ENCODE measurements around the gene RNF215.
"Not testable (repeated sequence)": the region's sequence is repeated elsewhere in the genome, so short reads cannot be mapped to it uniquely, and the experiment has no call there.

Gene RNF215

DNA sequence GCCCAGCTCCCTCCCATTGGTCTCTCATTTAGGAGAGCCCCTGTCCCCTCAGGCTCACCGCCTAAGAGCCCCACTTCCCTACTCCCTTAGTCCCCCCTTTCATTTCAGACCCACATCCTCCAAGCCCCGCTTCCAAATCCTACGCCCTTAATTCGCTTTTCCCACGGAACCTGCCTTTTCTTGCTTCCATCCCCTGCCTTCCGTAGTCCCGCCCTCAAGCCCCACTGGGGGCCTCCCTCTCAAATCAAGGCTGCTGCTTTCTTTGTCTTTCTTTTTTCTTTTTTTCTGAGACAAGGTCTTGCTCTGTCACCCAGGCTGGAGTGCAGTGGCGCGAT is 30.0 kb downstream of the RNF215 start:
- DNase-seq = no peak

DNA sequence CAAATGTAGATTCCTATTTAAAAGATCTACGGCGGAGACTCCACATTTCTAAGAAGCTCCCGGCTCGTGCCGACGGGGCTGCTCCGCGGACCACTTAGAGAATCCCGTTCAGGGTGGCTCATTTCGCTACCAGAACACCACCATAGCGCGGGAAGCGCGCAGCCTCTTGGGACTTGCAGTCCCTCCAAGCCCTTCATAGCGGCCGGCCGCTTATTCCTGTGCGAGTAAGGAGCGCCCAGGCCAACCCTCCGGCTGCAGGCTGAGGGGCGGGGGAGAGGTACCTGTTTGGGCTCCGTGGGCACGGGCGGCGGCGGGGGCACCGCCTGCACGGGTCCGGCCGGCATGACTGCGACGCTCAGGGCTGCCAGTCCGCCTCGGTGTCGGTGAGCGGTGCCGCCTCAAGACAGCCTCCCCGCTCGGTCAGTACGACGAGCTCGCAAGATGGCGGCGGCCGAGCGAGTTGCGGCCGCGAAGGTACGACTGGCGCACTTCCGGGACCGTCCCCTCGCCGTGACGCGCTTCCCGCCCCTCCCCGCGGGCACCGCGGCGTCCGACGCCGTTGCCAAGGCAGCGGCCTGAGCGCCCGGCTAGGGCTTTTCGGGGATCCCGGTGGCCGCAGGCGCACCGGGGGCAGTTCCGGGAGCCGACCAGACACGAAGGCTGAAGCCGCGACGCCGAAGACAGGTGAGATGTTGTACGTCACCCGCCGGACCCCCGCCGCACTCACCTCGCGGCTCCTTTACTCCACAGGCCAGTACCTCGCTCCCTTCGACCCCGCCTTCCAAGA is 30.6 kb downstream of the RNF215 start, which contains the start of the genes CCDC157 and SF3A1:
CCDC157 (plus strand) TSS at position 559 of the 787 bp plus-strand sequence. CDS start 8,994 bp downstream, outside the sequence.
SF3A1 (minus strand) TSS at position 446 of the 787 bp plus-strand sequence; CDS start at position 344, 102 bp downstream.
- peak; percentile 88 for DNase-seq

- no peak for DNase-seq
Observed at GRCh38 chr22:30354644-30355043, 32.6 kb downstream of the RNF215 start.

DNA sequence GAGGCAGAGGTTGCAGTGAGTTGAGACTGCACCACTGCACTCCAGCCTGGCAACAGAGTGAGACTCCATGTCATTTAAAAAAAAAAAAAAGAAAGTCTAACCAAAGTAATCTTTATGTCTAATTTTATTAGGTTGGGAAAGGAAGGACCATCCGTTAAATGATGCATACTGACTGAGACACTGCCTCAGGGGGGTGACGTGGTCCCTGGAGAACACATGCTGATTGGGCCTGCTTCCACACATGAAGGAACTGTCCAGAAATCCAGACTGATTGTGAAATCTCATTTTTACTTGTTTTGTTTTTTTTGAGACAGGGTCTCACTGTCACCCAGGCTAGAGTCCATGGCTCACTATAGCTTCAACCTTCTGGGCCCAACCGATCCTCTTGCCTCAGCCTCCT is 36.0 kb downstream of the RNF215 start:
- DNase-seq = no peak

DNA sequence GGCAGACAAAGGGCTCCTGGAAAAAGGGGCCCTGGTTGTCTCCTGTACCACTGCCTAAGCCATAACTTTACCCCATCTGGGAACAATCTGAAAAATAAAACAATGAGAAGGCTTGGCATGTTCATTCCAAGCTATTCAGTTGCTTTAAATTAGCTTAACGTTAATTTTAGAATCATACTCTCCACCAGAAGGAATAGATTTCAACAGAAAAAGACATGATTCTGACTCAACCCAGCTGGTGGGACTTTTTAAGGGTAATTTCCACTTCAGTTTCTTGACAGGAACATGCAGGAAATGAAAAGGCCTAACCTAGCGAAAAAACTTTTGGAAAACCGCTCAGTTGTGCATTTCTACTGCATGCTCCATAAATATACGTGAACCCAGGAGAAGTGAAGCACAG is 38.4 kb downstream of the RNF215 start:
- no peak for DNase-seq

DNA sequence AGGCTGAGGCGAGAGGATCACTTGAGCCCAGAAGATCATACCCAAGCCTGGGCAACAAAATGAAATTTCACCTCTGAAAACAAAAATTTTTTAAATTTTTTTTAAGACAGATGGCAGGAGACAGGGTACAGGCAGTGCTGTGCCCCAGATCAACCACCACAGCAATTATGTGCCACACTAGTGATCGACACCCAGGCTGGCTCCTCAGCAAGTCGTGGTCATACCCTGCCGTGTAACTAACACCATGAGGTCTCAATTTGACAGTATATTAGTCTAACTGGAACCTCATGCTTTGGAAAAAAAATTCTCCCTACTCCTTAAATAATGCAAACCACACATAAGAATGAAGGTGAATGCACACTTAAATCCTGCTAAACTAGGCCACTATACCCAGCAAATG is 38.8 kb downstream of the RNF215 start:
- DNase-seq = no peak

DNA sequence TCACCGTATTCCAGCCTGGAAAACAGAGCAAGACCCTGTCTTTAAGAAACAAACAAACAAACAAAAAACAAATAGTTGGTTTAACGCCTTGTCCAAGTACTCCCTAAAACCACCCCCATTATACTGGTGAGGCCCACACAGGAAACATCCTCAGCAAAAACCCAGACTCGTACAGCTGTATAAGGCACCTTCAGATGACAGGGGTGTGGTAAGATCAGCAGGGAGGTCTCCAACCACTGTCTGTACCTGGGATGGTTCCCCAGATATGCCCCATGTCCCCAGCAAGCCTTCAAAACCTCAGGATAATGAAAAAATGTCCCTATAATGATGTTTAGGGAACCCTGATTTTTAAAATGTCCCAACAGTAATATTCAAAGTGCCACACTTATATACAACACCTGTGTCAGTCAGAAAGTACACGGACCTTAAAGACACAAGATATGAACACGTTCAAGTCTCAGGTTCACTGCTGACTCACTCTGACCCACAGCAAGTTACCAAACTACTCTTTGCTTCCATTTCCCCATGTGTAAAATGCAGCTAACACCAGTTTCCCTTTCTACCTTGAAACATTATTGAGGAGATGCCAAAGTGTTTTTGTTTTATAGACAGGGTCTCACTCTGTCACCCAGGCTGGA is 39.8 kb downstream of the RNF215 start:
- DNase-seq = no peak

GRCh38 chr22:30344447-30345200 is 42.6 kb downstream of the RNF215 start:
- peak; percentile 58 for DNase-seq

DNA sequence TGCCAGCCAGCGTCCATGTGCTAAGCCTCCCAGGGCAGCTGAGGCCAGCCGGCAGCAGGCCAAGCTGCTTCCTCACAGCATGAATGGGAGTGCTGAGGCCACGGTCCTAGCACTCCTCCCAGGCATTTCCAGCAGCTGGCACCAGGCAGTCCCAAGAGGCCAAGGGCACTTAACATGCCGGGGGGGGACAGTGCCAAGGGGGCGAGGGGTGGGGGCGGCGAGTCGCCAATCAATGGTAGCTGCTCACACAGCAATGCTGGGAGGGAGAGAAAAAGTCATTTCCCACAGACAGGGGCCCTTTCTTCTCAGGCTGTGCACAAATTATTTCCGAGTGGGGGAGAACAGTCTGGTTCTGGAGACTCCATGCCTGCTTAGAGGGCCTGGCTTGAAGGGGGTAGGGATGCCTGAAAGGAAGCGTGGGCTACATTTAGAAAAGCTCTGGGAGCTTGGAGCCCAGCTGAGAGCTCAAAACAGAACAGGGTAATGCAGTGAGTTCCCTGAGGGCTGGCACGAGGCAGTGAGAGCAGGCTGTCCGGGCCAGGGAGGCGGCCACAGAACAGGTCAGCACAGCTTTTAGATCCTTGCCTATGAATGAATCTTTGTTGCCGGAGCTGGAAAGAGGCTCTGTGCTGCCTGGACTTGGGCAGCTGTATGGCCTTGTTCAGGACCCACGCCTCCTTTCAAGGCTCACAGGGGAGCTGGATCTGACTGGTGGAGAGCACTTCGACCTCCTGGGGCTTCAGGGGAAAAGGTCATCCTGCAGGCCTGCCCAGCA is 46.1 kb downstream of the RNF215 start:
- DNase-seq = no peak

DNA sequence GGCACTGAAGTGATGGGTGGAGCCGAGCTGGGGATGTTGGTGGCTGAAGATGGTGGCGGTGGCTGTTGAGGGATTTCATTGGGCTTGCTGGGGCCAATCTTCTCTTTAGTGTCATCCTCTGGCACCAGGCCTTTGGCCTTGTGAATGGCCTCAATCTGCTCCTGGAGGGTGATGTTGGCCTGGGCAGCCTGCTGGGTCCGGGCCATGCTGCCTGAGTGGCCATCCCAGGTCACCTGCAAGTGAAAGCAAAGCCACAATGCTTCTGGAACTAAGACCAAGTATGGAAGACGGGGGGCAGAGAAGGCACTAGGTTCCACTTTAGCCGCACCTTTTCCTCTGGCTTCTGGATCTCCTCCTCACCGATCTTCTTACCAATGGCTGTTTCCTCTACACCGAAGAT is 48.4 kb downstream of the RNF215 start:
- DNase-seq = no peak

DNA sequence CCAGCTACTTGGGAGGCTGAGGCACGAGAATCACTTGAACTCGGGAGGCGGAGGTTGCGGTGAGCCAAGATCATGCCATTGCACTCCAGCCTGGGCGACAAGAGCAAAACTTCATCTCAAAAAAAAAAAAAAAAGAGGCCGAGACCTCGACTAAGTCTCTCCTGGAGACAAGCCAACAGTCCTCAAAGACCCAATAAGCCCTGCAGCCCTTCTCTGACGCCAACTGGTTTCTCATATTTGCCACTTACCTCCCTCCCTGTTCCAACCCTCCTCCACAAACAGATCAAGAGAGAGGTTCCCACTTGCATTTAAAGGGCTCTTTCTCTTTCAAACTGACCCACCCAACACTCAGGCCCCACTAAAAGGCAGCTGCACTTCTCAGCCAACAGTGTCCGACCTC is 48.9 kb downstream of the RNF215 start:
- DNase-seq = not testable (repeated sequence)

GRCh38 chr22:30337461-30337778 is 49.8 kb downstream of the RNF215 start:
- DNase-seq = no peak

DNA sequence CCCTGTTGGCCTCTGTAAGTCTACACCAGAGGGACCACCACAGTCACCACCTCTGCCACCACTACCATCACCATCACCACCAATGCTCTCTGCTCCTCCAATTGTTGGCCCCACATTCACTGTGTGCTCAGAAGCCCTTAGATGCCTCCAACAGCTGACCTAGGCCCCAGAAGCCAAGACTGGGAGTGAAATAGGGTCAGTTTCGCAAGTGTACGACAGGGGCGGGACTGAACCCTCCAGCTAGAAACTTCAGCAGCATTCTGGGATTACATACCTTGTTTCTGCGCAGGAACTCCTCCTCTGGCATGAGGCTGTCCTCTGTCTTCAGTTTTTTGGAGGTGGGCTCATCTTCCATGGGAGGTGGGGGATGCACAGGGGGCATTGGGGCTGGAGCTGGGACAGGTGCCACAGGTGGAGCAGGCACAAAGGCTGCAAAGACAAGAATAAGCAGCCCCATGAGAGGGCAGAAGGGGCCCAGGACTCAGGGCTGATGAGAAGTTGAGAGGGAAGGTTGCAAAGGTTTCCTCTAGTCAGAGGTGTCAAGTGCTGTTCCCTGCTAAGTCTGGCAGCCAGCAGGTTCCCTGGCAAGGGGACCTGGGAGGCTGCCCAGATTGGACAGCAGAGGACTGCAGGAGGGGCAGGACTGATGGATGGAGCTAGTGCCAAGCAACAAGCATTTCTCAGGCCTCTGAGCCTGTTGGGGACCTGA is 50.3 kb downstream of the RNF215 start:
- no peak for DNase-seq

GRCh38 chr22:30335236-30335635 is 52.0 kb downstream of the RNF215 start:
- DNase-seq = no peak

DNA sequence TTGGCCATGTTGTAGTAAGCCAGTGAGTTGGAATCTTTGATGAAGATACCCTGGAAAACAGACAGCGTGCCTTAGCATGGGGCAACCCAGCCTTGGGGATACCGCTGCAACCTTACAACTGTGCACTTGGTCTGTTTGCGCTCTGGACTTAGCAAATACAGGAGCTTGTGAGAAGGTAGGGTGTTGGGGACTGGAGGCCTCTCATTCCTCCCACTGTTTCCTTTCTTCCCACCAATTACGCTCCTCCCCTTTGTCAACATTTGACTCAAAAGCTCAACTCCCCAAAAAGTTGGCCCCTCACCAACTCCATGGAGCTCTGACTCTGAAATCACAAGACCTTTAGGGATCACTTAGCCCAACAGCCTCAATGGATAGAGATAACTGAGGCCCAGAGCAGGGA is 52.6 kb downstream of the RNF215 start:
- no peak for DNase-seq

DNA sequence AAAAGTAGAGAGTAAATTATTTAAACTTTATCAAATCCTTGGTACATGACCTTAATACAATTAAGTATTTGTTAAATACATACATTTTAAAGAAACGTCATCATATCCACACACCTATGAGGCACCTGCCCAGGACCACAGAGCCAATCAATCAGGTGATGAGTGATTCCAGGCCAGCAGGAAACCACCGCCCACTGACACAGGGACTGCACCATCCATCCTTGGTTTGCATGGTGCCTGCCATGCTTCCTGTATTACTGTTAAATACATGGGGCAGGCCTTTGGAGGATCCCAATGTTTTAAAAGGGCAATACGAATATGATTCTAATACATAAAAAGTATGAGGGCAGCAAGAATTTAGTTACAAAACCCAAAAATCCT is 53.5 kb downstream of the RNF215 start:
- DNase-seq = no peak

DNA sequence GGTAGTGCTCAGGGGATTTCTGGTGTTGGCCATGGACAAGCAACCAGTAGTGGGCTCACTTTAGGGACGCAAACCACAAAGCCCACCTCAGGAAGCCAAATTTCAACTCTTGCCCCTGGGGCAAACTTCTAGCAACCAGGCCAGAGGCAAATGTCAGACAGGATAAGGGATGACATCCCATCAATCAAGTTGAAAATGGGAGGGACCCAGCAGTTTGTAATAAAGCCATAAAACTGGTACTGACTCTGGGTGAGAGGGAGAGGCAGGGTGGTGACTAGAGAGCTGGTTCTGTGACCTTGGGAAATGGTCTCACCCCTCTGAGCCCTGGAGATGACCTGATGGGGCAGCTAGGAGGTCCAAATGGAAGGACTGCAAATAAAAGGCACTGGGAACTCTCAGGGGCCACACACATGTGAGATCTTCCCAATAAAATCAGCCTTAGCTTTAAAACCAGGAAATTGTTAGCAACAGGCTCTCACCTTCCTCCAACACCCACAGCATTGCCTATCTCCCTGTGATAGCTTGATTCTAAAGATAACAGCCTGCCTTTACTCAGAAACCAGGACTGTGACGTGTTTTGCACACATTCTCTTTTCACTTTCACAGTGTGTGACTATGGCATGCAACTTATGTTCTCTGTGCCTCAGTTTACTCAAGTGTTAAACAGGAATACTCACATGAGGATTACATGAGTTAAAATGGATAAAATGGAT is 54.1 kb downstream of the RNF215 start:
- DNase-seq = no peak

DNA sequence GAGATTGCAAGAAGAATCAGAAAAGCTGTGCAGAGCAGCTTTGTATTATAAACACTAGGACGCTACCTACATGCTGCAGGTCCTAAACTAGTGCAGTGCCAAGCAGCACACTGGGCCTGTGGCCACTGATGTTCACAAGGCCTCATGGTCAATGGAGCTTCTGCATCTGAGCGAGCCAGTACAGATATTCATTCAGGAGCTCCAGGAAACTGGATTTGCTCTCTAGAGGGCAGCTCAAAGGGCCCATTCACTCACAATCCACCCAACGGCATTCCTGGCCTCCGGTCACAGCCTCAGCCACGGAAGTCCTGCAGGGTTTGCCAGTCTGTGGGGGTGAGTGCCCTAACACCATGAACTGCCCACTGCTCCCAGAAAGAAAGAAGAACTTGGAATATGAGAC is 54.7 kb downstream of the RNF215 start:
- no peak for DNase-seq

Measured in activated naive CD4-positive, alpha-beta T cell treated with Interleukin-2 at 50 U/mL for 16 hours (primary cell).